ENCODE measurements around the gene PCK1. TPM values are rescaled to one million over a fixed set of nuclear protein-coding genes. Genes with fewer than 3 reads are reported as not detected.

The PCK1 gene
- total RNA-seq, 2 donors from 2014 or later, result 272 TPM

DNA sequence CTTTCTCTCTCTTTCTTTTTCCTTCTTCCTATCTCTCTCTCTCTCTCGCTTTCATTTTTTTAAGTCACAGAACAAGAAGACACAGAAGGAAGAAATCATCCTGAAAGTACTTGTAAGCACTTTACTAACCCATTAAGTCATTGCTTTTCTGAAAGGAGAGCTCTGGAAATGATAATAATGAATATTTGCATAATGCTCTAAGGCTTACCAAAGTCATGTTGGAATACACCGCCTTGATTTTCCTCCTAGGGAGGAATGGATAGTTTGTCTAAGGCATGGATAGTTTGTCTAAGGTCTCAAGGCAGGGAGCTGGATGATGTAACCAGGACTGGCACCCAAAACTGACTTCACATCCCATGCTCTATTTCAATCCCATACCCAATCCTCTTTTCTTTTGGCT, 23.1 kb upstream of the PCK1 start:
- DNase-seq, result no peak
- Histone ChIP-seq H3K36me3 (no peaks in the 10 kb centered on the region), H3K27ac (peak overlapping the region; percentile 68)

DNA sequence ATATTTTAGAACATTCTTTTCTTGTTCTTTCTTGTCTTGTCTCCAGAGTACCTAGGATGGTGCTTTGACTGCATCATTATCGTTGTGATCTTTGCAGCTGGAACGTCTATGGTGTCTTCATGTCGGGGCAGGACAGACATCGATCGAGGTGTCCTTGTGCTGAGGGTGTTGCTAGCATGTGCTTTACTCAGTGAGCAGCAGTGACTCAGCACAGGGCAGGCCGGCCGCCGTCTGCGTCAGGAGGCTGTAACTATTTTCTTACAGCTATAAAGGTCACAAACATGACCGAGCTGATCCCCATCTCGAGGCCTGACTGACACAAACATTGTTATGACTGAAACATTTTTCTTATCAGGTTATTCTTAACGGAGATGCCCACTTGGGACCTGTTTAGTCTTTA, 21.0 kb upstream of the PCK1 start:
- DNase-seq, result no peak
- no peak overlapping the region for H3K27ac ChIP-seq
- TF ChIP-seq, protein P1, sequence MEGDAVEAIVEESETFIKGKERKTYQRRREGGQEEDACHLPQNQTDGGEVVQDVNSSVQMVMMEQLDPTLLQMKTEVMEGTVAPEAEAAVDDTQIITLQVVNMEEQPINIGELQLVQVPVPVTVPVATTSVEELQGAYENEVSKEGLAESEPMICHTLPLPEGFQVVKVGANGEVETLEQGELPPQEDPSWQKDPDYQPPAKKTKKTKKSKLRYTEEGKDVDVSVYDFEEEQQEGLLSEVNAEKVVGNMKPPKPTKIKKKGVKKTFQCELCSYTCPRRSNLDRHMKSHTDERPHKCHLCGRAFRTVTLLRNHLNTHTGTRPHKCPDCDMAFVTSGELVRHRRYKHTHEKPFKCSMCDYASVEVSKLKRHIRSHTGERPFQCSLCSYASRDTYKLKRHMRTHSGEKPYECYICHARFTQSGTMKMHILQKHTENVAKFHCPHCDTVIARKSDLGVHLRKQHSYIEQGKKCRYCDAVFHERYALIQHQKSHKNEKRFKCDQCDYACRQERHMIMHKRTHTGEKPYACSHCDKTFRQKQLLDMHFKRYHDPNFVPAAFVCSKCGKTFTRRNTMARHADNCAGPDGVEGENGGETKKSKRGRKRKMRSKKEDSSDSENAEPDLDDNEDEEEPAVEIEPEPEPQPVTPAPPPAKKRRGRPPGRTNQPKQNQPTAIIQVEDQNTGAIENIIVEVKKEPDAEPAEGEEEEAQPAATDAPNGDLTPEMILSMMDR (IDR thresholded peaks at IDR 0.05), result no peak
- intact Hi-C loops (cut with DNase I), result no loop called here
- no peaks in the 10 kb centered on the region for H3K27me3 ChIP-seq
- no peak overlapping the region for H3K9ac ChIP-seq (ENCODE audit: low read depth in 2 of 2, low read length in 2 of 2)
- H3K4me3 ChIP-seq, result no peak overlapping the region
- no peaks in the 10 kb centered on the region for H3K36me3 ChIP-seq
- H3K9me3 ChIP-seq, result no peaks in the 10 kb centered on the region
- peaks cover 5% of the 10 kb centered on the region for H3K4me1 ChIP-seq

More for the DNA sequence above, 23.1 kb upstream of the PCK1 start:
- no peaks in the 10 kb centered on the region for H3K27me3 ChIP-seq
- peaks cover 5% of the 10 kb centered on the region for H3K4me1 ChIP-seq
- intact Hi-C loops (cut with DNase I), result no loop called here
- H3K9me3 ChIP-seq, result no peaks in the 10 kb centered on the region
- H3K9ac ChIP-seq (ENCODE audit: low read depth in 2 of 2, low read length in 2 of 2), result no peak overlapping the region
- no peak overlapping the region for H3K4me3 ChIP-seq
- TF ChIP-seq, protein P1 (IDR thresholded peaks at IDR 0.05), result no peak

DNA sequence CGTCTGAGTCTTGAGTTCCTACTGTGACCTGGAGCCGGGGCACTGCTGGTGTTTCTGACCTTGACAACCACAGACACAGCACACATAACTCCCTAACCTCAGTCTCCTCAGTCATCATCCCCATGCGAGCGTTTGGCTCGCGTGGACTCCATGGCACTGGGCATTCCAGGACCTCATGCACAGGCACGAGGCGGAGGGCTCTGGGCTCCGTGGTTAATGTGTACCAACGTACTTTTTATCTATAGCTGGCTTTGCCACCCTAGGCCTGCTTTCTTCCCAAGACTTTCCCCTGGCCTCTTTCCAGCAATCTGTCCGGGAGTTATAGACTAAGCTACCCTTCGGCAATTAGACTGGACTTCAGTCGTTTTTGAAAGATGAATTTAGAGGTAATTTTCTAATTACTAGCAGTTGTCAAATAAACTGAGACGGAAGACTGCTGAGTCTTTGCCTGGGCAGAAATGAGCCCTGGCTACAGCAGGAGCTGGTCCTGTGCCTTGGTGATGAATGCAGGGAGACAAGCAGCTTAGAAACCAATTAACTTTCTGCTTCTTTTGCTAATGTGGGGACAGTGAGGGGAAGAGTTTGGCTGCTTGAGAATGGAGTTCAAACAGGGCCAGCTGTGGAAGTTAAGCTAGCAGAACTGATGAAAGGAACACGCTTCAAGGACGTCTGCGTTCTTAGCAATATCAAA, 19.9 kb upstream of the PCK1 start:
- intact Hi-C loops (cut with DNase I), result no loop called here
- Histone ChIP-seq H3K4me3 (no peak overlapping the region), H3K4me1 (peaks cover 5% of the 10 kb centered on the region), H3K9me3 (no peaks in the 10 kb centered on the region), H3K36me3 (no peaks in the 10 kb centered on the region), H3K9ac (ENCODE audit: low read depth in 2 of 2, low read length in 2 of 2) (peak overlapping the region in 1 of 2 donors; percentile 35), H3K27me3 (no peaks in the 10 kb centered on the region), H3K27ac (peak overlapping the region; percentile 61)
- TF ChIP-seq, protein P1 (IDR thresholded peaks at IDR 0.05), result no peak
- DNase-seq, result peak; percentile 69

DNA sequence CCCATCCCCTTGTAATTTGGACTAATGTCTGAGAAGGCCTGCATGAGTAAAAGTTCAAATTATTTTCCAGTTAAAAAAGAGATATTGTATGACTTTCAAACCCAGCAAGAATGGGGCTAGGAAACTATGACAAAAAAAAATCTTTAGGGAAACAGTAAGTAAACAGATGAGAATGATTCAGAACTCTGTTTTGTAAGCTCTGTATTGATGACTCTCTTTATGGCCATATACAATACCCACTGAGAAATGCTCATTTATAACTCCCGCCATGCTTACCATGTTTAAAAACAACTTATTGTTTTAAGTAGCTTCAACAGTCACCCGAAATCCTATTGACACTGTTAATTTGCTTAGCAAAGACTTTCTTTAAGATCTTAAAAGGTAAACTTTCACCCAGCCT, 17.2 kb upstream of the PCK1 start:
- H3K4me3 ChIP-seq, result no peak overlapping the region
- TF ChIP-seq, protein P1 (IDR thresholded peaks at IDR 0.05), result no peak
- H3K36me3 ChIP-seq, result no peaks in the 10 kb centered on the region
- no peak for DNase-seq
- H3K27me3 ChIP-seq, result no peaks in the 10 kb centered on the region
- no peak overlapping the region for H3K9ac ChIP-seq (ENCODE audit: low read depth in 2 of 2, low read length in 2 of 2)
- H3K9me3 ChIP-seq, result no peaks in the 10 kb centered on the region
- peaks cover 5% of the 10 kb centered on the region for H3K4me1 ChIP-seq
- H3K27ac ChIP-seq, result no peak overlapping the region
- intact Hi-C loops (cut with DNase I), result no loop called here

DNA sequence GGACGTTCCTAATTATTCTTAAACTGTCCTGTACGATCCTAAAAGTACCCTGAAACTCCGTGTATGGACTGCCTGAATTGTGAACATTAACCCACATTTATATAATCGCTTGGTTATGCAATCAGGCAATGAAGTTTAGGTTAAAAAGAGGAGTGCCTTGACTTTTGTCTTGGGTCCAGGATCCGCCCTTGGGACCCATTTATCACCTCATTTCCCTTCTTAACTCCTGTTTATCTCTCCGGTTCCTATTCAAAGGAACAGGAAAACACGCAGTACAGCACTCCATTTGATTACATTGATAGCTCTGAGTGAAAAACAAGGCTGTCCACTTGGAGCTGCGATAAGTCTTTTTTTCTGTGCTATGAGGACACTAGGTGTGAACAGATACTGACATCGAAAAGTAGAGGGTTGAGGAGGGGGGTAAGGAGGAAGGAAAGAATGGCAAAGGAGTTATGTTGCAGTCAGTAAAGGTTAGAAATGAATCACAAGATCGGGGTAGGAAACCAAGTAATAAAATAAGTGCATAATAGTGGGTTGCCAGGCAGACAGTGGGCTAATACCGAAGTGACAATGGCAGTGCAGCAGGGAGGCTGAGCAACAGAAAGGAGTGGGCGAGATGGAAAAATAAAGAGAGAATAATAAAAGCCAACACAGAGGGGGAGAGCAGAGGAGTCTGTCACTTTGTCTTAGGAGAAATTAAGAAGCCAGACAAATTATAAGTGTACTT, 15.9 kb upstream of the PCK1 start:
- Histone ChIP-seq H3K27me3 (no peaks in the 10 kb centered on the region), H3K4me3 (no peak overlapping the region), H3K4me1 (peaks cover 5% of the 10 kb centered on the region), H3K9ac (ENCODE audit: low read depth in 2 of 2, low read length in 2 of 2) (peak overlapping the region; percentile 45 to 66), H3K9me3 (no peaks in the 10 kb centered on the region), H3K36me3 (no peaks in the 10 kb centered on the region), H3K27ac (peak overlapping the region; percentile 39)
- peak; percentile 68 for DNase-seq
- TF ChIP-seq, protein P1 (IDR thresholded peaks at IDR 0.05), result no peak
- intact Hi-C loops (cut with DNase I), result no loop called here
